GM12891 (cell line): ENCODE data around the gene PZP.

Experiments
- PAX5 ChIP-seq: IDR thresholded peaks from 2 replicates; pipeline ENCODE4 v1.6.1; 2011; ENCODE audit warnings: low read length, moderate library complexity, mild to moderate bottlenecking; ENCODE audit not compliant: insufficient read depth, severe bottlenecking
- POLR2A ChIP-seq: IDR thresholded peaks from 2 replicates; pipeline ENCODE4 v1.6.1; 2011; ENCODE audit warnings: low read depth, low read length, control low read depth
- POLR2AphosphoS5 ChIP-seq: IDR thresholded peaks from 2 replicates; pipeline ENCODE4 v1.6.1; 2011; ENCODE audit warnings: low read depth, low read length, control low read depth
- POU2F2 ChIP-seq: IDR thresholded peaks from 2 replicates; pipeline ENCODE4 v1.6.1; 2011; ENCODE audit warnings: low read depth, mild to moderate bottlenecking, control low read depth, low read length, moderate library complexity
- SPI1 ChIP-seq: IDR thresholded peaks from 2 replicates; pipeline ENCODE4 v1.6.1; 2011; ENCODE audit warnings: low read depth, low read length, control low read depth
- TAF1 ChIP-seq: IDR thresholded peaks from 2 replicates; pipeline ENCODE4 v1.6.1; 2011; ENCODE audit warnings: low read depth, low read length, control low read depth

DNA sequence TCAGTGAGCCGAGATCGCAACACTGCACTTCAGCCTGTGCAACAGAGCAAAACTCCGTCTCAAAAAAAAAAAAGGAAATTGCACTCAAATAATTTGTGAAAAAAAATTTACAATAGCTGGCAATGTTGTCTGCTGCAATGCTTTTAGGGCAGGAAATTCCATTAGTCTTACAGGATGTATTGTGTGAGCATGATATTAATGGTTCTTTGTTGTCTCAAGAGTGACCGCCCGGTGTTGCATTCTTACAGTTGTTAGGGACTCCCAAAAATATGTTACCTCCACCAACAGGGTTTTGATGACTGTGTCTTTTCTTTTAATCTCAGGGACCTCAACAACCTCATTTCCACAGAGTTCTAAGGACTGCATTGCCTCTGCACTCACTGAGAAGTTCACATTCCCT, 44.8 kb downstream of the PZP start:
- TF ChIP-seq POLR2A (no peak), POLR2AphosphoS5 (no peak), SPI1 (no peak), TAF1 (no peak), PAX5 (no peak), POU2F2 (no peak)
